ENCODE data around the gene PUS1.

DNA sequence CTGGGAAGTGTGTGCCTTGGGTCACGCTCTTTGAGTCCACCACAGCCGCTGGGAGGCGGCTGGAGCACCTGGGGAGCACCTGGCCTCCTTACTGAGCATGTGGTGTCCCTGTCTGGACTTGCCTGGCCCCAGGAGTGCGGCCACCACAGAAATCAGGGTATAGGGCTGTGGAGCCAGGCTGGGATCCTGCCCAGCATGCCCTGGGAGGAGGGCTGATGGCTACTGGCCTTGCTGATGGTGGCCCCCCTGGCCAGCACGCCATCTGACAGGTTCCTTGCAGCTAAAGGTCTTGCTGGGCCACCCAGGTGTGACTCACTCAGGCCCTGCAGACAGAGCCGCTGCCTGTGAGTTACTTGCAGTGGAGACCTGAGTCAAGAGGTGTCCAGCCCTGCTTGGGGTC, 28.7 kb upstream of the PUS1 start:
- TF ChIP-seq BRCA1 (IDR thresholded peaks at IDR 0.05; ENCODE audit: low read depth, low read length) (no peak), CTCF (IDR thresholded peaks at IDR 0.05; ENCODE audit: control extremely low read depth in 1 of 3, insufficient read depth in 1 of 3, low read depth in 1 of 3, low read length in 3 of 3) (no peak), POLR2A (IDR thresholded peaks at IDR 0.05; ENCODE audit: control extremely low read depth in 1 of 2, low read depth in 2 of 2, low read length in 2 of 2) (no peak), ZNF274 (IDR thresholded peaks at IDR 0.05; ENCODE audit: borderline replicate concordance, extremely low read depth, low read length) (no peak), CHD2 (IDR thresholded peaks at IDR 0.05; ENCODE audit: low read length) (no peak), USF2 (IDR thresholded peaks at IDR 0.05; ENCODE audit: low read length) (no peak)
